Activated CD8-positive, alpha-beta memory T cell treated with anti-CD3 and anti-CD28 coated beads, Interleukin-2, amount 10 ng/mL, durations not matched to agents 7 days and 5 days (primary cell): ENCODE data around the gene F11R. TPM values are rescaled to one million over a fixed set of nuclear protein-coding genes. Genes with fewer than 3 reads are reported as not detected.
"Not testable (repeated sequence)": the region's sequence is repeated elsewhere in the genome, so short reads cannot be mapped to it uniquely, and the experiment has no call there.

Source experiments
- ATAC-seq: fragments of 150-1000 bp; cut with Tn5 transposase; one replicate; pipeline ENCODE4 v1.10.0; 2021; ENCODE audit warnings: moderate library complexity
- CTCF ChIA-PET: fragments of 350-600 bp; sonication (Branson Sonifier 250); formaldehyde crosslinking; loops from one replicate; lab custom pipeline; 2021; ENCODE audit warnings: antibody characterized with exemption; lab: Charles Lee
- DNase-seq: peaks from one replicate; pipeline ENCODE4 v3.0.0-alpha.2; 2020
- H3K27ac Mint-ChIP-seq: one replicate; pipeline ENCODE4 v1.8.0; 2021; ENCODE audit warnings: mild to moderate bottlenecking, mixed read lengths
- H3K27me3 Mint-ChIP-seq: one replicate; pipeline ENCODE4 v1.8.0; 2021; ENCODE audit warnings: mixed read lengths
- H3K36me3 Mint-ChIP-seq: one replicate; pipeline ENCODE4 v1.8.0; 2021; ENCODE audit warnings: mild to moderate bottlenecking, mixed read lengths
- H3K4me1 Mint-ChIP-seq: one replicate; pipeline ENCODE4 v1.8.0; 2021; ENCODE audit warnings: mixed read lengths
- H3K4me3 Mint-ChIP-seq: one replicate; pipeline ENCODE4 v1.8.0; 2021; ENCODE audit warnings: mild to moderate bottlenecking, moderate library complexity, mixed read lengths
- H3K9me3 Mint-ChIP-seq: one replicate; pipeline ENCODE4 v1.8.0; 2022; ENCODE audit warnings: low read depth, mixed read lengths
- total RNA-seq, 2 experiments: library from RNA; stranded (reverse); gene quantifications; one replicate each; pipeline ENCODE4 v1.2.3, GENCODE V29; 2021

The F11R gene
- total RNA-seq, 2 experiments from 2014 or later: 13.5 to 14.0 TPM

DNA sequence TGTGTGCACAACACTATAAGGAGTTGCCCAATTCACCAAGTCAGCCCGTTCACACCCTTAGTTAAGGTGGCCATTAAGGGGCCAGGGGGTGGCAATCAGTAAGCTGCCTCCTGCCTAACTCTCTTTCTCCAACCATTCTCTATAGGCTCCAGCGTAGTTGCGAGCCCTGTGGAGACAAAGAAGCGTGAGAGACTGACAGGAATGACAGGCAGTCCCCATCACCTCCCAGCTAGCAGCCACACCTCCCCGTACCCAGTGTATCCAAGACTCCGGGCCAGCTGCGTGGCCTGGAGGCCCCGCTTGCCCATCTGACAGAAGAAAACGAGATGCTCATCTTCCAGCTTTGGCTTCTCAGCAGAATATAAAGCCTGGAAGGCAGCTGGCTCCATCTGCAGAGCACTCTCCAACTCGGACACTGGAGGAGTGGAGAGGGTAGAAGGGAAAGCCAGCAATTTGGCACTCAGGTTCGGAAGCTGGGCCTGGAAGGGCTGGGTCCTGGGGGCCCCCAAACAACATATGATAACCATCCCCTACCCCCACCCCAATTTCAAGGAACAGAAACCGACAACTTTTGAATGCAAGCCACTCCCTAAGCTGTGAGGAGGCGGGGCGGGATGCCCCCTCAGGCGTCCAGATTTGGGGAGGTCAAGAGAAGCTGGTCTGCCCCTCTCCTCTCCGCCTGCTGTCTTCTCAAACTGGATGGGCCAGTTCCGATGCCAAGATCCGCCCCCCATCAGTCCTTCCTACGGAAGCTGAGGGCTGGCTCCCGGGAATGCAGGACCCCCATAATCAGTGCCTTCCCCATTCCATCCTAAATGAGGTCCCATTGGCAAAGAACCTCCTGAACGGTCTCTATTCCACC is 16.9 kb upstream of the F11R start:
- no peak for ATAC-seq
- Mint-ChIP-seq H3K9me3 (no peaks in the 10 kb centered on the region), H3K4me3 (peak overlapping the region; percentile 84), H3K27me3 (no peaks in the 10 kb centered on the region), H3K36me3 (peaks cover 37% of the 10 kb centered on the region), H3K27ac (peak overlapping the region; percentile 90), H3K4me1 (peaks cover 45% of the 10 kb centered on the region)
- CTCF ChIA-PET: interaction anchor here (0.7 to 3.7 kb wide), 18 partner anchors 10 to 344 kb away, joined by 3 to 20 read pairs (median 4); partner anchors contain the start of genes ARHGAP30, F11R, ITLN2 and KLHDC9
- DNase-seq: no peak

DNA sequence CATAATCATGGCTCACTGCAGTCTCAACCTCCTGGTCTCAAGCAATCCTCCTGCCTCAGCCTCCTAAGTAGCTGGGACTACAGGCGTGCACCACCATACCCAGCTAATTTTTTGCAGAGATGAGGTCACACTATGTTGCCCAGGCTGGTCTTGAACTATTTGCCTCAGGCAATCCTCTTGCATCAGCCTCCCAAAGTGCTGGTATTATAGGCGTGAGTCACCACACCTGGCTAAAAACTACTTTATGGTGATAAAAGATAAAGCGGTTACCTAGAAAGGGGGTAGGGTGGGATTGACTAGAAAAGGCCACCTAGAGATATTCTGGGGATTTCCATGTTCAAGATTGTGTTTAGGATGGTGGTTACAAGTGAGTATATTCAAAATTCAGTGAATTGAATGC is 12.8 kb upstream of the F11R start:
- peaks cover 19% of the 10 kb centered on the region for H3K36me3 Mint-ChIP-seq
- no peaks in the 10 kb centered on the region for H3K27me3 Mint-ChIP-seq
- H3K4me1 Mint-ChIP-seq: peaks cover 26% of the 10 kb centered on the region
- ATAC-seq (no peak), DNase-seq (no peak)
- no peak overlapping the region for H3K4me3 Mint-ChIP-seq
- H3K9me3 Mint-ChIP-seq: no peaks in the 10 kb centered on the region
- H3K27ac Mint-ChIP-seq: no peak overlapping the region
- CTCF ChIA-PET: interaction anchor here (1.4 kb wide), 1 partner anchor 12 kb away, joined by 3 read pairs; the partner anchor contains the start of gene F11R

DNA sequence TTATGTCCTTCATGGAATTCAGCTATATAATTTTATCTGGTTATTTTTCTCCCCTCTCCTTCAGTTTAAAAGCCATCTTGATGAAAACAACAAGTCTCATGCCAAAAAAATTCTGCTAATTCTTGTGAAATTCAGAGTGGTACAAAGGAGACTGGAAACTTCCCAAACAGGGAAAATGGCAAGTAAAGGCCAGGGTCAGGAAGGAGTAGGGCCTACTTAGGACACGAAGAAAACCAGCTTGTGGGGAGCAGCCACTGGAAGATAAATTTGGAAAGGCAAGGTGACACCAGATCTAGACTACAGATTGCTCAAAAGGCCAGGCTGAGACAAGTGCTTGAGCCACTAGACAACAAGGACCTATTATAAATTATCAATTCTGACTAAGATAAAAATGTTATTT is 11.5 kb upstream of the F11R start:
- Mint-ChIP-seq H3K9me3 (no peaks in the 10 kb centered on the region), H3K4me1 (peaks cover 17% of the 10 kb centered on the region), H3K4me3 (no peak overlapping the region), H3K27ac (no peak overlapping the region), H3K27me3 (no peaks in the 10 kb centered on the region), H3K36me3 (peaks cover 26% of the 10 kb centered on the region)
- no peak for DNase-seq
- CTCF ChIA-PET: interaction anchor here (0.8 to 2.4 kb wide), 6 partner anchors 9 to 65 kb away, joined by 3 to 7 read pairs (median 4); partner anchors contain the start of genes F11R and USF1
- no peak for ATAC-seq

DNA sequence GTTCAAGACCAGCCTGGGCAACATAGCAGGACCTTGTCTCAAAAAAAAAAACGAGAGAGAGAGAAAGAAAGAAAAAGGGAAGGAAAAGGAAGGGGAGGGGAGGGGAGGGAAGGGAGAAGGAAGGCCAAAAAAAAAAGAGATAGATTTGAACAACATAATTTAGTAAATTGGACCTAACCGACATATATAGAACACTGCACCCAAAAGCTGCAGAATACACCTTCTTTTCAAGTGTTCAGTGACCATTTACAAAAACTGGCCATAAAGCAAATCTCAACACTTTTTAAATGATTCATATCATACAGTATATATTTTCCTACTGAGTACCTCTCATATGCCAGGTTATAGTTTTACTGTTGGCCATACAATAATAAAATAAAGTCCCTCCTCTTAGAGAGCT is 10.9 kb upstream of the F11R start:
- DNase-seq (no peak), ATAC-seq (no peak)
- Mint-ChIP-seq H3K27ac (no peak overlapping the region), H3K27me3 (no peaks in the 10 kb centered on the region), H3K4me3 (no peak overlapping the region), H3K36me3 (peaks cover 27% of the 10 kb centered on the region), H3K4me1 (peaks cover 17% of the 10 kb centered on the region), H3K9me3 (peaks cover 4% of the 10 kb centered on the region)
- CTCF ChIA-PET: interaction anchor here (0.8 to 2.4 kb wide), 5 partner anchors 8 to 65 kb away, joined by 3 to 7 read pairs (median 5); partner anchors contain the start of genes F11R and USF1

DNA sequence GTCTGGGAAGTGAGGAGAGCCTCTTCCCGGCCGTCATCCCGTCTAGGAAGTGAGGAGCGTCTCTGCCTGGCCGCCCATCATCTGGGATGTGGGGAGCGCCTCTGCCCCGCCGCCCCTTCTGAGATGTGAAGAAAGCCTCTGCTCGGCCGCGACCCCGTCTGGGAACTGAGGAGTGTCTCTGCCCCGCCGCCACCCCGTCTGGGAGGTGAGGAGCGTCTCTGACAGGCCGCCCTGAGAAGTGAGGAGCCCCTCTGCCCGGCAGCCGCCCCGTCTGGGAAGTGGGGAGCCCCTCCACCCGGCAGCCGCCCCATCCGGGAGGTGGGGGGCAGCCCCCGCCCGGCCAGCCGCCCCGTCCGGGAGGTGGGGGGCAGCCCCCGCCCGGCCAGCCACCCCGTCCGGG is 8.5 kb upstream of the F11R start:
- H3K4me3 Mint-ChIP-seq, CTCF ChIA-PET, ATAC-seq, H3K9me3 Mint-ChIP-seq, H3K27me3 Mint-ChIP-seq, H3K27ac Mint-ChIP-seq, DNase-seq: not testable (repeated sequence)
- peaks cover 33% of the 10 kb centered on the region for H3K36me3 Mint-ChIP-seq
- peaks cover 19% of the 10 kb centered on the region for H3K4me1 Mint-ChIP-seq

DNA sequence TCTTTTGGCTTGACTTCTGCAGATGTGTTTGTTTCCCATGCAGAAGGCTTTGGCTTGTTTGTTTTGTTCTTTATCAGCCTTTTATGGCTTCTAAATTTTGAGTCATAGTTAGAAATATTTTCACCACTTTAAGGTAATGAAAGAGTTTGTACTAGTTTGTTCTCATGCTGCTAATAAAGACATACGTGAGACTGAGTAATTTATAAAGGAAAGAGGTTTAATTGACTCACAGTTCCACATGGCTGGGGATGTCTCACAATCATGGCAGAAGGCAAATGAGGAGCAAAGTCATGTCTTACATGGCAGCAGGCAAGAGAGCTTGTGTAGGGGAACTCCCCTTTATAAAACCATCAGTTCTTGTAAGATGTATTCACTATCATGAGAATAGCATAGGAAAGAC is 6.0 kb upstream of the F11R start:
- H3K9me3 Mint-ChIP-seq, H3K4me3 Mint-ChIP-seq, DNase-seq, H3K27me3 Mint-ChIP-seq, H3K4me1 Mint-ChIP-seq: not testable (repeated sequence)
- H3K27ac Mint-ChIP-seq: peak overlapping the region; percentile 1
- ATAC-seq: peak; percentile 12
- peaks cover 30% of the 10 kb centered on the region for H3K36me3 Mint-ChIP-seq
- CTCF ChIA-PET: interaction anchor here (0.7 to 1.5 kb wide), 4 partner anchors 8 to 313 kb away, joined by 3 to 5 read pairs (median 4); no protein-coding TSS in a partner anchor

DNA sequence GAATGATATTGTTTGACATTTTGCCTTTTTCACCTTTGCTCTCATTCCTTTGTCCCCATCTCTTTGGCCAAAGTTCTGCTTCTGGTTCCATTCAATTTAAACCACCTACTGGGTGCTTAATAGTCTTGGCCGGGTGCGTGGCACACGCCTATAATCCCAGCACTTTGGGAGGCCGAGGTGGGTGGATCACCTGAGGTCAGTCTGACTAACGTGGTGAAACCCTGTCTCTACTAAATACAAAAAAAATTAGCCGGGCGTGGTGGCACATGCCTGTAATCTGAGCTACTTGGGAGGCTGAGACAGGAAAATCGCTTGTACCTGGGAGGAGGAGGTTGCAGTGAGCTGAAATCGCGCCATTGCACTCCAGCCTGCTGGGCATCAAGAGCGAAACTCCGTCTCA is 1.5 kb upstream of the F11R start:
- not testable (repeated sequence) for ATAC-seq, H3K9me3 Mint-ChIP-seq, DNase-seq, H3K27ac Mint-ChIP-seq, H3K27me3 Mint-ChIP-seq
- CTCF ChIA-PET: interaction anchor here (2.0 to 2.3 kb wide), 3 partner anchors 16 to 25 kb away, joined by 7 to 17 read pairs (median 15); partner anchors contain the start of gene TSTD1
- H3K36me3 Mint-ChIP-seq: peaks cover 13% of the 10 kb centered on the region
- peak overlapping the region; percentile 15 for H3K4me3 Mint-ChIP-seq
- peaks cover 38% of the 10 kb centered on the region for H3K4me1 Mint-ChIP-seq

DNA sequence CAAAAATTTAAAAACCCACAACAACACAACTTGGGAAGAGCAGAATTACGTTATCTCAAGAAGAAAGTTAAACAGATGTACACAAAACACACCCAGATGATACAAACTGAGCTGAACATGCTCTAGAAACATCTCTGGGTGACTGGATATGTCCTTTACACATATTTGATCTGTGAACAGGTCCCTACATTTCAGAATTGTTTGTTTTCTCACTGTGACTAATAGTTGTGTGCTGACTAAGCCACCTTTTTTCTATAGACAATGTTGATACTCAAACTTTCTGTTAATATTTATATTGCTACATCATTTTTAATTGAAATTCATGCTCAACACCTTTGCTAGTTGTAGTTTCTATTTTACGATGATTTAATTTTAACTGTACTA is 1.0 kb upstream of the F11R start:
- CTCF ChIA-PET: interaction anchor here (1.1 to 2.3 kb wide), 6 partner anchors 12 to 39 kb away, joined by 3 to 17 read pairs (median 4); partner anchors contain the start of gene TSTD1
- DNase-seq (no peak), ATAC-seq (no peak)
- Mint-ChIP-seq H3K27ac (peak overlapping the region; percentile 86), H3K9me3 (peaks cover 3% of the 10 kb centered on the region), H3K4me3 (peak overlapping the region; percentile 82), H3K27me3 (no peaks in the 10 kb centered on the region), H3K4me1 (peaks cover 35% of the 10 kb centered on the region), H3K36me3 (peaks cover 10% of the 10 kb centered on the region)

DNA sequence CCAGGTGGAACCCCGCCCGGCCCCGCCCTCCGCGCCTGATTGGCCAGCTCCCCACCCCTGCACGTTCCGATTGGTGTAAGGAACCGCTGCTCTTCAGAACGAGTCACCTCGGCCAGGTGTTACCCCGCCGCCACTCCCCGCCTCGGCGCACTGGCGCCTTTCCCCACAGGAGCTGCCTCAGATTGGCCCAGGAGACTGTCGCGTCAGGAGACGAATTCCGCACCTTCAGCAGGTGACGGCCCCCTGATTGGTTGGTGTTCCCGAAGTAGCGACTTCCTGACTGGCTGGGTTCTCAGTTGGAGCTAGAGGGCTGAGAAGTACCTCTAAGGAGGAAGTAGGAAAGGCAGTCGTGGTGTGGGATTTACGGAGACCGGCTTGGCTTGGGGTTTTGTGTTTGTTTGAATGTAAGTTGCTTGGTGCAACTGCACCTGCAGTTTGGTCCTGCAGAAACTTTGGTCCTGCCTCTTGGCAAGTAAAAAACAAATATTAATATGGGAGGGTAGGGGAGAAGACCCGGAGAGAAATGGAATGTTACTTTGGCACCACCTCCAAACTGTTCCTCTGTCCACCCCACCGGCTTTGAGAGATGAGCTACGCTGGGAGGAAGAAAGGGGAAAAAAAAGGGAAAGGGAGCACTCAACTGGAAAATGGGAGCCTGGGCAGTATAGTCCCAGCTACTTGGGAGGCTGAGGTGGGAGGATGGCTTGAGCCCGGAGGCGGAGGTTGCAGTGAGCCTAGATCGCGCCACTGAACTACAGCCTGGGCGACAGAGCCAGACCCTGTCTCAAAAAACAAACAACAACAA is 415 bp upstream of the F11R start:
- ATAC-seq (peak; percentile 96), DNase-seq (peak; percentile 90)
- Mint-ChIP-seq H3K36me3 (peaks cover 6% of the 10 kb centered on the region), H3K27ac (peak overlapping the region; percentile 86), H3K27me3 (no peaks in the 10 kb centered on the region), H3K9me3 (no peaks in the 10 kb centered on the region), H3K4me1 (peaks cover 32% of the 10 kb centered on the region), H3K4me3 (peak overlapping the region; percentile 82)
- CTCF ChIA-PET: interaction anchor here (0.7 to 2.3 kb wide), 13 partner anchors 11 to 75 kb away, joined by 3 to 17 read pairs (median 4); partner anchors contain the start of genes ARHGAP30 and TSTD1

DNA sequence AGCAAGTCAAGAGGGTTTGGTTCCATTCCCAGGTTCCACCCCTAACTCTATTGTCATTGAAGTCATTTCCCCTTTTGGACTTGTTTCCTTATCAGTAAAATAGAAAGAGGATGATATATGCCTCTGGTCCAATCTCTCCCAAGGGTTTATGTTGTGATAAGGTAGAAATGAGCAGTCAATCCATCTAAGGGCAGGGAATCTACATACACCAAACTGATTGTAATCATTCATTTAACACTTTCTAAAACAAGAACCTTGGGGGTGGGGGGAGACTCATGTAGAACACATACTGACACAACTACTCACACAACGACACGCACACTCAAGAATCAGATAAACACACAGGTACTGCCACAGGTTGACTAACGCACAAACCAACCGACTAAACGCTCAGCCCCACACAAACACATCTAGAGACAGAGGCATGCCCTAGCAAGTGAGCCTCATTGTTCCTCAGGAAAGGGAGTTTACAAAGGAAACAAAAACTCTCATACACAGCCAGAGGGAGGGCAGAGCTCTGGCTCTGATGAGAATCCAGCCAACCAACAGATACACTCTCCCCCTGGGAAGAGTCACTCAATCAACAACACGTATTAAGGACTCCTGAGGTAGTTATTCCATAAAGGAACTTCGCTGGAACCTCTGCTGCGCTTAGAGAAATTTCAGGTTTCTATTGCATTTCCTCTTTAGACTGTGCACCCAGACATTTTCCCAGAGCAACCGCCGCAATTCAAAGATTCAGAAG is 1.0 kb downstream of the F11R start:
- CTCF ChIA-PET: interaction anchor here (1.2 to 2.3 kb wide), 5 partner anchors 18 to 77 kb away, joined by 4 to 17 read pairs (median 8); partner anchors contain the start of gene TSTD1
- H3K9me3 Mint-ChIP-seq: no peaks in the 10 kb centered on the region
- H3K4me1 Mint-ChIP-seq: peaks cover 33% of the 10 kb centered on the region

DNA sequence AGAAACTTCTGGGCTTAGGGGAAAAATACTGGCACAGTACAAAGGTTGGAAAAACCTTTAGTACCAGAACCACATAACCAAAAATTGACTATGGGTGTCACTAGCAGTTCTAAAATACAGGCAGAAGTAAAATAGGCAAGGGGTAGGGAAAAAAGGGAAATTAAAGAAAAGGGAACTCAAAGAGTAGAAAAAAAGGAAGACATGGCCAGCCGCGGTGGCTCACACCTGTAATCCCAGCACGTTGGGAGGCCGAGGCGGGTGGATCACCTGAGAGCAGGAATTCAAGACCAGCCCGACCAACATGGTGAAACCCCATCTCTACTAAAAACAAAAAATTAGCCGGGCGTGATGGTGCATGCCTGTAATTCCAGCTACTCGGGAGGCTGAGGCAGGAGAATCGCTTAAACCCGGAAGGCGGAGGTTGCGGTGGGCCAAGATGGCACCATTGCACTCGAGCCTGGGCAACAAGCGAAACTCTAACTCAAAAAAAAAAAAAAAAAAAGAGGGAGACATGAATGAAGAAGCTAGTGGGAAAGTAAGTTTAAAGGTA is 1.8 kb downstream of the F11R start:
- H3K4me3 Mint-ChIP-seq, H3K27ac Mint-ChIP-seq, H3K9me3 Mint-ChIP-seq, ATAC-seq, DNase-seq, H3K27me3 Mint-ChIP-seq, H3K36me3 Mint-ChIP-seq: not testable (repeated sequence)
- peaks cover 34% of the 10 kb centered on the region for H3K4me1 Mint-ChIP-seq
- CTCF ChIA-PET: interaction anchor here (1.1 to 1.2 kb wide), 2 partner anchors 19 to 30 kb away, joined by 3 to 4 read pairs; partner anchors contain the start of gene TSTD1

More for the DNA sequence above, 1.0 kb downstream of the F11R start:
- H3K4me3 Mint-ChIP-seq: peak overlapping the region; percentile 82
- peak overlapping the region; percentile 86 for H3K27ac Mint-ChIP-seq
- H3K36me3 Mint-ChIP-seq: peaks cover 3% of the 10 kb centered on the region
- no peaks in the 10 kb centered on the region for H3K27me3 Mint-ChIP-seq
- DNase-seq (no peak), ATAC-seq (no peak)

DNA sequence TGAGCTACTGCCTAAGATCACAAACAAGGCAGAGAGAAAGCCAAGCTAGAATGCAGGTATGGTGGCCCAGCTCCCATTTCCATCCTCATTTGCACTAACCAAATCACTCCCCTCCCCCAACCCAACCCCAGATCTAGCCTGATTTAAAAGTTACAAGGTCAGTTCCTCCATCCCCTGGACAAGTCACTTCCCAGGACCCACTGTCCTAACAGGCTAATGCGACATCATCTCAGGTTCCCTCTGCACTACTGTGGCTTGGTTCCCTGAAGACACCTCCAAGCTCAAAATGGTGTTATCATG is 2.4 kb downstream of the F11R start:
- Mint-ChIP-seq H3K4me3 (no peak overlapping the region), H3K36me3 (peaks cover 2% of the 10 kb centered on the region), H3K9me3 (no peaks in the 10 kb centered on the region), H3K4me1 (peaks cover 38% of the 10 kb centered on the region), H3K27me3 (no peaks in the 10 kb centered on the region), H3K27ac (no peak overlapping the region)
- CTCF ChIA-PET: interaction anchor here (1.0 to 1.7 kb wide), 4 partner anchors 20 to 241 kb away, joined by 3 to 6 read pairs (median 4); partner anchors contain the start of gene TSTD1
- ATAC-seq (no peak), DNase-seq (no peak)
